K562 (cell line): ENCODE measurements around the gene TMEM163. TPM values are rescaled to one million over a fixed set of nuclear protein-coding genes. Genes with fewer than 3 reads are reported as not detected.

Experiments
- ATAC-seq: fragments of 200-7000 bp; cut with Tn5 transposase; 3 replicates; pipeline ENCODE4 v1.9.1; 2020; ENCODE audit warnings: moderate library complexity
- BruUV-seq: library from RNA; stranded (reverse); fragments of 400-500 nt; replicated peaks from 2 replicates; lab custom pipeline; 2021; lab: Mats Ljungman, UMichigan
- CTCF ChIA-PET: fragments of 300-600 bp; formaldehyde crosslinking; extraction: SDS; loops from one replicate; lab custom pipeline; 2021; ENCODE audit warnings: low intra/inter-chr PET ratio; lab: Yijun Ruan, JAX
- POLR2A ChIA-PET: fragments of 300-600, 350-650 bp; sonication (Branson Sonifier 250); formaldehyde crosslinking; extraction: SDS; loops from one replicate; lab custom pipeline; 2021; ENCODE audit warnings: antibody characterized with exemption, inconsistent platforms; lab: Yijun Ruan, JAX
- DNase-seq, 4 experiments: peaks; one replicate each; pipeline versions ENCODE4 v3.0.0 to v3.0.0-alpha.2; 2011 to 2018; ENCODE audit warnings: low spot score in 3 of 4, mixed read lengths in 3 of 4; ENCODE audit errors: extremely low read depth in 1 of 4
- FAIRE-seq: peaks from 2 replicates; lab custom pipeline; 2011; peaks lifted over from hg19 to GRCh38; lab: Jason Lieb, UNC
- H2AFZ ChIP-seq: 2 replicates; pipeline ENCODE4 v1.6.0; 2011; ENCODE audit warnings: low read depth, low read length, control low read depth, inconsistent platforms
- H3K27ac ChIP-seq: fragments of 200-600 bp; 3 replicates; pipeline ENCODE4 v1.8.0; 2011; ENCODE audit warnings: low read depth, mild to moderate bottlenecking, control low read depth, inconsistent platforms, low read length, moderate library complexity, mixed read lengths; ENCODE audit errors: extremely low read depth
- H3K27me3 ChIP-seq, 2 experiments: fragments of 300-600 bp in 1 of 2; 2 replicates in 1 of 2; 3 replicates in 1 of 2; pipeline versions ENCODE4 v1.6.0 to v1.8.0; 2011; ENCODE audit warnings: inconsistent platforms in 2 of 2, low read length in 2 of 2, mild to moderate bottlenecking in 1 of 2, mixed read lengths in 1 of 2, moderate library complexity in 1 of 2; ENCODE audit not compliant: control insufficient read depth in 2 of 2, insufficient read depth in 2 of 2
- H3K36me3 ChIP-seq: fragments of 300-600 bp; 3 replicates; pipeline ENCODE4 v1.8.0; 2011; ENCODE audit warnings: mild to moderate bottlenecking, low read length, inconsistent platforms; ENCODE audit not compliant: control insufficient read depth, insufficient read depth
- H3K4me1 ChIP-seq, 2 experiments: fragments of 200-600 bp in 1 of 2; replicated peaks in 1 of 2; 2 replicates in 1 of 2; 3 replicates in 1 of 2; pipeline versions ENCODE4 v1.5.1 to v1.8.0; 2011; ENCODE audit warnings: inconsistent platforms in 2 of 2, low read length in 2 of 2, mild to moderate bottlenecking in 1 of 2, mixed read lengths in 1 of 2, moderate library complexity in 1 of 2; ENCODE audit not compliant: control insufficient read depth in 2 of 2, insufficient read depth in 2 of 2
- H3K4me2 ChIP-seq: 2 replicates; pipeline ENCODE4 v1.6.1; 2011; ENCODE audit warnings: low read length, control low read depth, inconsistent platforms, mixed read lengths; ENCODE audit not compliant: insufficient read depth
- H3K4me3 ChIP-seq: fragments of 200-600 bp; sonication (generic), shearing (Covaris generic); 2 replicates; pipeline ENCODE4 v1.5.1; 2016; ENCODE audit warnings: control low read depth, inconsistent platforms
- H3K79me2 ChIP-seq: fragments of 200-600 bp; 3 replicates; pipeline ENCODE4 v1.8.0; 2011; ENCODE audit warnings: low read length, inconsistent platforms; ENCODE audit not compliant: control insufficient read depth, insufficient read depth
- H3K9ac ChIP-seq, 2 experiments: 2 replicates each; pipeline versions ENCODE4 v1.6.0 to v1.6.1; 2011; ENCODE audit warnings: low read depth in 2 of 2, low read length in 2 of 2, control low read depth in 1 of 2, inconsistent platforms in 1 of 2, mild to moderate bottlenecking in 1 of 2, mixed read lengths in 1 of 2; ENCODE audit not compliant: insufficient read depth in 1 of 2
- H3K9me1 ChIP-seq: one replicate; pipeline ENCODE4 v1.6.0; 2011; ENCODE audit warnings: inconsistent platforms, mild to moderate bottlenecking, low read length, moderate library complexity; ENCODE audit not compliant: control insufficient read depth, insufficient read depth
- H3K9me3 ChIP-seq: replicated peaks from 2 replicates; pipeline ENCODE4 v1.5.1; 2011; ENCODE audit warnings: low read depth, low read length, inconsistent platforms; ENCODE audit not compliant: control insufficient read depth, insufficient read depth
- H4K20me1 ChIP-seq: replicated peaks from 2 replicates; pipeline ENCODE4 v1.6.1; 2011; ENCODE audit warnings: low read length, inconsistent platforms, mixed read lengths; ENCODE audit not compliant: control insufficient read depth, insufficient read depth
- CBFA2T3 ChIP-seq: fragments of 450-650 bp; IDR thresholded peaks from 2 replicates; pipeline ENCODE4 v1.6.1; 2017
- CBX2 ChIP-seq: fragments of 200-600 bp; sonication (generic); IDR thresholded peaks from one replicate; pipeline ENCODE4 v1.6.1; 2012; ENCODE audit warnings: mild to moderate bottlenecking, low read length, inconsistent platforms; ENCODE audit not compliant: insufficient read depth, poor library complexity, severe bottlenecking
- CXXC5 ChIP-seq: fragments of 250-450 bp; sonication (Bioruptor Pico); IDR thresholded peaks from 2 replicates; pipeline ENCODE4 v1.8.0; 2022; ENCODE audit warnings: inconsistent platforms, mild to moderate bottlenecking, moderate library complexity
- FOXJ2 ChIP-seq: fragments of 200-800 bp; sonication (Bioruptor generic); IDR thresholded peaks from 2 replicates; pipeline ENCODE4 v1.6.1; 2016; ENCODE audit warnings: missing genetic modification characterization, missing compliant biosample characterization
- GABPB2 ChIP-seq: fragments of 250-450 bp; sonication (Bioruptor Pico); conservative IDR thresholded peaks from 2 replicates; pipeline ENCODE4 v1.5.1; 2021; ENCODE audit warnings: mild to moderate bottlenecking
- ILK ChIP-seq: fragments of 450-650 bp; IDR thresholded peaks from 2 replicates; pipeline ENCODE4 v1.6.1; 2016; ENCODE audit warnings: missing genetic modification characterization, low read depth, mild to moderate bottlenecking, missing compliant biosample characterization, moderate library complexity, borderline replicate concordance
- JUNB ChIP-seq: fragments of 450-650 bp; formaldehyde crosslinking; conservative IDR thresholded peaks from 2 replicates; pipeline ENCODE4 v1.4.0; 2020; ENCODE audit warnings: mild to moderate bottlenecking
- JUND ChIP-seq, 2 experiments: IDR thresholded peaks; 2 replicates in 1 of 2; 3 replicates in 1 of 2; pipeline ENCODE4 v1.6.1; 2011; ENCODE audit warnings: borderline replicate concordance in 2 of 2, low read depth in 2 of 2, low read length in 2 of 2, improper control_type of control experiment in 1 of 2, missing biosample characterization in 1 of 2, missing genetic modification characterization in 1 of 2, missing genetic modification reagents in 1 of 2
- KLF6 ChIP-seq: fragments of 250-450 bp; sonication (Bioruptor Pico); IDR thresholded peaks from 2 replicates; pipeline ENCODE4 v1.4.0; 2020; ENCODE audit warnings: mild to moderate bottlenecking, moderate library complexity, borderline replicate concordance
- MTA3 ChIP-seq: fragments of 450-650 bp; formaldehyde crosslinking; IDR thresholded peaks from 2 replicates; pipeline ENCODE4 v1.6.1; 2017; ENCODE audit warnings: mild to moderate bottlenecking, borderline replicate concordance
- NELFE ChIP-seq: IDR thresholded peaks from 2 replicates; pipeline ENCODE4 v1.6.1; 2011; ENCODE audit warnings: mild to moderate bottlenecking; ENCODE audit not compliant: insufficient read depth, insufficient read length
- POLR2B ChIP-seq: fragments of 450-650 bp; IDR thresholded peaks from 2 replicates; pipeline ENCODE4 v1.6.1; 2018; ENCODE audit warnings: low read depth; ENCODE audit not compliant: partially characterized antibody
- SOX6 ChIP-seq: fragments of 450-650 bp; IDR thresholded peaks from 2 replicates; pipeline ENCODE4 v1.6.1; 2014; ENCODE audit warnings: mild to moderate bottlenecking
- TGIF2 ChIP-seq: sonication (generic); formaldehyde crosslinking; IDR thresholded peaks from 2 replicates; pipeline ENCODE4 v1.8.1; 2022; ENCODE audit warnings: mild to moderate bottlenecking, missing genetic modification reagents, moderate library complexity
- ZNF184 ChIP-seq: sonication (generic); formaldehyde crosslinking; IDR thresholded peaks from 2 replicates; pipeline ENCODE4 v1.5.0; 2020; ENCODE audit warnings: missing genetic modification reagents
- ZNF253 ChIP-seq: fragments of 250-450 bp; sonication (Bioruptor Pico); conservative IDR thresholded peaks from 2 replicates; pipeline ENCODE4 v1.6.1; 2021; ENCODE audit warnings: mild to moderate bottlenecking
- ZNF583 ChIP-seq: fragments of 250-450 bp; sonication (Bioruptor Pico); IDR thresholded peaks from 2 replicates; pipeline ENCODE4 v1.4.0; 2020
- WGBS: fragments of 100-300 bp; shearing (Covaris generic); methylation state at CpG from one replicate; pipeline ENCODE4 v1.1.6; 2016; ENCODE audit warnings: low coverage, mixed read lengths; ENCODE audit not compliant: insufficient coverage; ENCODE audit errors: missing lambda C conversion rate; 5-methylcytosine and 5-hydroxymethylcytosine counted together
- in situ Hi-C: fragments of 300-500 bp; cut with MboI; formaldehyde crosslinking; loops from 4 replicates; pipeline ENCODE4 v1.15.0; 2018; ENCODE audit warnings: inconsistent platforms, mixed read lengths
- intact Hi-C: fragments of 100-400 bp; cut with micrococcal nuclease; formaldehyde crosslinking; loops from 2 replicates; pipeline ENCODE4 v1.14.2; 2022
- polyA plus RNA-seq, 8 experiments: library from polyadenylated mRNA; depleted of rRNA in 4 of 8; stranded (reverse) in 5 of 8; unstranded in 3 of 8; fragments of >200 nt; fragmentation: Nextera tagmentation in 2 of 8; fragmentation: Illumina TruSeq in 1 of 8; extraction: Ambion mirVana in 2 of 8; extraction: Trizol in 1 of 8; gene quantifications; 2 replicates each; pipeline versions ENCODE4 v1.2.1 to v1.2.3, GENCODE V29; 2011 to 2014; ENCODE audit warnings: inconsistent platforms in 1 of 8, missing spikeins in 1 of 8
- total RNA-seq, 7 experiments: library from RNA; depleted of rRNA in 6 of 7; stranded (reverse); fragments of >200 nt in 6 of 7; fragmentation: Illumina TruSeq in 2 of 7; extraction: Trizol in 2 of 7; gene quantifications; 2 replicates each; pipeline versions ENCODE4 v1.2.1 to v1.2.3, GENCODE V29; 2011 to 2021; ENCODE audit warnings: low replicate concordance in 1 of 7
- TF ChIP-seq, protein P1 (sequence below): fragments of 450-650 bp; IDR thresholded peaks from 2 replicates; pipeline ENCODE4 v1.6.1; 2016; ENCODE audit warnings: low read depth, mild to moderate bottlenecking, moderate library complexity
- TF ChIP-seq, protein P2 (sequence below): fragments of 450-650 bp; IDR thresholded peaks from 2 replicates; pipeline ENCODE4 v1.6.1; 2017; ENCODE audit warnings: antibody characterized with exemption, mild to moderate bottlenecking

Gene TMEM163
- total and polyA plus RNA-seq, 9 of the 15 experiments (the other 6 are each of a cell fraction or from before 2014, with no cell fraction given): 0.04 to 0.68 (median 0.16) TPM; not detected in 3

DNA sequence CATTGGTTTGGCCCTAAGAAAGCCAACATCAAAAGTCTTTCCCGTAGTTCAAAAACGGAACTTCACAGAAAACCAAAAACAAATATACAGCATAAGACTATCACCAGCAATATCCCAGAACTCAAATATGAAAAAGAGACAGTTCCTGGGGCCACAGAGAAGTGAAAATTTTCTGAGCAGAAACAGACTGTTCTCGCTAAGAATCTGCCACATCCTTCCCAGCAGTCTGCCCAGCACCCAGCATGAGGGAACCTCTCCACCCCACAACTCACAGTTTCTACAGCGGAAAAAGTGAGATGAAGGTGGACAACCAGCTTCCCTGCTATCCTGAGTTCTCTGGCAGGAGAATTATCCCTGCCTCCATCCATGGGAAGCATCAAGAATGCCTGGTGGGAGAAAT lies 26.7 kb upstream of the TMEM163 start:
- ATAC-seq (no peak), FAIRE-seq (no peak), DNase-seq (no peak)
- Histone ChIP-seq H3K79me2 (no peaks in the 10 kb centered on the region), H3K27ac (no peak overlapping the region), H4K20me1 (no peaks in the 10 kb centered on the region), H3K4me2 (no peak overlapping the region), H3K9ac (no peak overlapping the region), H3K9me3 (no peaks in the 10 kb centered on the region), H2AFZ (no peak overlapping the region), H3K27me3 (no peaks in the 10 kb centered on the region), H3K9me1 (no peaks in the 10 kb centered on the region), H3K4me3 (no peak overlapping the region), H3K4me1 (no peaks in the 10 kb centered on the region; a peak in 1 of 5 replicates), H3K36me3 (no peaks in the 10 kb centered on the region)
- ChIA-PET CTCF (no interaction called here), POLR2A (no interaction called here)
- no peak for TF ChIP-seq ZNF583 (CRISPR knock-in tag)
- no peak for TF ChIP-seq JUNB (CRISPR knock-in tag)
- TF ChIP-seq GABPB2 (CRISPR knock-in tag): no peak
- no peak for TF ChIP-seq ZNF184 (CRISPR knock-in tag)
- TF ChIP-seq FOXJ2 (tag): no peak
- TF ChIP-seq CXXC5 (CRISPR knock-in tag): no peak
- TF ChIP-seq POLR2B: no peak
- TF ChIP-seq CBFA2T3: no peak
- TF ChIP-seq ILK (tag): no peak
- TF ChIP-seq, protein P1, sequence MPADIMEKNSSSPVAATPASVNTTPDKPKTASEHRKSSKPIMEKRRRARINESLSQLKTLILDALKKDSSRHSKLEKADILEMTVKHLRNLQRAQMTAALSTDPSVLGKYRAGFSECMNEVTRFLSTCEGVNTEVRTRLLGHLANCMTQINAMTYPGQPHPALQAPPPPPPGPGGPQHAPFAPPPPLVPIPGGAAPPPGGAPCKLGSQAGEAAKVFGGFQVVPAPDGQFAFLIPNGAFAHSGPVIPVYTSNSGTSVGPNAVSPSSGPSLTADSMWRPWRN: no peak
- TF ChIP-seq TGIF2: no peak
- TF ChIP-seq, protein P2, sequence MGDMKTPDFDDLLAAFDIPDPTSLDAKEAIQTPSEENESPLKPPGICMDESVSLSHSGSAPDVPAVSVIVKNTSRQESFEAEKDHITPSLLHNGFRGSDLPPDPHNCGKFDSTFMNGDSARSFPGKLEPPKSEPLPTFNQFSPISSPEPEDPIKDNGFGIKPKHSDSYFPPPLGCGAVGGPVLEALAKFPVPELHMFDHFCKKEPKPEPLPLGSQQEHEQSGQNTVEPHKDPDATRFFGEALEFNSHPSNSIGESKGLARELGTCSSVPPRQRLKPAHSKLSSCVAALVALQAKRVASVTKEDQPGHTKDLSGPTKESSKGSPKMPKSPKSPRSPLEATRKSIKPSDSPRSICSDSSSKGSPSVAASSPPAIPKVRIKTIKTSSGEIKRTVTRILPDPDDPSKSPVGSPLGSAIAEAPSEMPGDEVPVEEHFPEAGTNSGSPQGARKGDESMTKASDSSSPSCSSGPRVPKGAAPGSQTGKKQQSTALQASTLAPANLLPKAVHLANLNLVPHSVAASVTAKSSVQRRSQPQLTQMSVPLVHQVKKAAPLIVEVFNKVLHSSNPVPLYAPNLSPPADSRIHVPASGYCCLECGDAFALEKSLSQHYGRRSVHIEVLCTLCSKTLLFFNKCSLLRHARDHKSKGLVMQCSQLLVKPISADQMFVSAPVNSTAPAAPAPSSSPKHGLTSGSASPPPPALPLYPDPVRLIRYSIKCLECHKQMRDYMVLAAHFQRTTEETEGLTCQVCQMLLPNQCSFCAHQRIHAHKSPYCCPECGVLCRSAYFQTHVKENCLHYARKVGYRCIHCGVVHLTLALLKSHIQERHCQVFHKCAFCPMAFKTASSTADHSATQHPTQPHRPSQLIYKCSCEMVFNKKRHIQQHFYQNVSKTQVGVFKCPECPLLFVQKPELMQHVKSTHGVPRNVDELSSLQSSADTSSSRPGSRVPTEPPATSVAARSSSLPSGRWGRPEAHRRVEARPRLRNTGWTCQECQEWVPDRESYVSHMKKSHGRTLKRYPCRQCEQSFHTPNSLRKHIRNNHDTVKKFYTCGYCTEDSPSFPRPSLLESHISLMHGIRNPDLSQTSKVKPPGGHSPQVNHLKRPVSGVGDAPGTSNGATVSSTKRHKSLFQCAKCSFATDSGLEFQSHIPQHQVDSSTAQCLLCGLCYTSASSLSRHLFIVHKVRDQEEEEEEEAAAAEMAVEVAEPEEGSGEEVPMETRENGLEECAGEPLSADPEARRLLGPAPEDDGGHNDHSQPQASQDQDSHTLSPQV: no peak
- no peak for TF ChIP-seq KLF6 (CRISPR knock-in tag)
- no peak for TF ChIP-seq NELFE
- no peak for TF ChIP-seq CBX2
- TF ChIP-seq MTA3: no peak
- no peak for TF ChIP-seq JUND (IDR thresholded peaks at IDR 0.05; ENCODE audit: borderline replicate concordance, low read depth, low read length)
- TF ChIP-seq JUND (tag; IDR thresholded peaks at IDR 0.05; ENCODE audit: borderline replicate concordance, low read depth, low read length): no peak
- no peak for TF ChIP-seq SOX6
- TF ChIP-seq ZNF253: no peak
- WGBS: 1% methylated on average over 4 of the region's 4 CpGs
- BruUV-seq: no TSS peak
- intact Hi-C loops: no loop called here
- in situ Hi-C loops: no loop called here
